Measurements from ENCODE around the gene SNX2.
"Not testable (repeated sequence)": the region's sequence is repeated elsewhere in the genome, so short reads cannot be mapped to it uniquely, and the experiment has no call there.

The SNX2 gene

GRCh38 chr5:122774861-122775549, at the start of gene SNX2:
Gene SNX2, plus strand, starts transcription at chr5:122775080. Its CDS starts 24 bp downstream, at chr5:122775104.
- peak; percentile 71 for DNase-seq

- DNase-seq: no peak
Measured at GRCh38 chr5:122727112-122727541, 47.8 kb upstream of the SNX2 start.

GRCh38 chr5:122730037-122730436, 44.8 kb upstream of the SNX2 start:
- DNase-seq: no peak

- no peak for DNase-seq
Measured at GRCh38 chr5:122730456-122730855, 44.4 kb upstream of the SNX2 start.

- DNase-seq: no peak
Measured at GRCh38 chr5:122736086-122736845, 38.6 kb upstream of the SNX2 start.

GRCh38 chr5:122738088-122738487, 36.8 kb upstream of the SNX2 start:
- DNase-seq: no peak

GRCh38 chr5:122741681-122742080, 33.2 kb upstream of the SNX2 start:
- DNase-seq: no peak

- DNase-seq: no peak
Measured at GRCh38 chr5:122743261-122743660, 31.6 kb upstream of the SNX2 start.

GRCh38 chr5:122745597-122745996, 29.3 kb upstream of the SNX2 start:
- DNase-seq: no peak

GRCh38 chr5:122749886-122750285, 25.0 kb upstream of the SNX2 start:
- no peak for DNase-seq

GRCh38 chr5:122751293-122751782, 23.5 kb upstream of the SNX2 start:
- DNase-seq: no peak

GRCh38 chr5:122753500-122753899, 21.4 kb upstream of the SNX2 start:
- DNase-seq: no peak

GRCh38 chr5:122755783-122756182, 19.1 kb upstream of the SNX2 start:
- DNase-seq: peak; percentile 1

GRCh38 chr5:122756264-122756911, 18.5 kb upstream of the SNX2 start:
- peak; percentile 42 for DNase-seq

GRCh38 chr5:122757285-122757684, 17.6 kb upstream of the SNX2 start:
- no peak for DNase-seq

GRCh38 chr5:122759241-122760070, 15.4 kb upstream of the SNX2 start:
- no peak for DNase-seq

GRCh38 chr5:122760236-122760635, 14.6 kb upstream of the SNX2 start:
- no peak for DNase-seq

- DNase-seq: peak; percentile 13
Measured at GRCh38 chr5:122761115-122761514, 13.8 kb upstream of the SNX2 start.

GRCh38 chr5:122761896-122762295, 13.0 kb upstream of the SNX2 start:
- DNase-seq: not testable (repeated sequence)

- DNase-seq: no peak
Measured at GRCh38 chr5:122766130-122766529, 8.8 kb upstream of the SNX2 start.

GRCh38 chr5:122770477-122770876, 4.4 kb upstream of the SNX2 start:
- DNase-seq: peak; percentile 4

GRCh38 chr5:122772446-122772845, 2.4 kb upstream of the SNX2 start:
- DNase-seq: no peak

GRCh38 chr5:122773619-122774018, 1.3 kb upstream of the SNX2 start:
- DNase-seq: peak; percentile 0

Data from OCI-M1 (cell line).